Measurements from ENCODE around the gene FZD10.

The FZD10 gene

GRCh38 chr12:130155416-130156073 is 6.7 kb upstream of the FZD10 start:
- FAIRE-seq = no peak

DNA sequence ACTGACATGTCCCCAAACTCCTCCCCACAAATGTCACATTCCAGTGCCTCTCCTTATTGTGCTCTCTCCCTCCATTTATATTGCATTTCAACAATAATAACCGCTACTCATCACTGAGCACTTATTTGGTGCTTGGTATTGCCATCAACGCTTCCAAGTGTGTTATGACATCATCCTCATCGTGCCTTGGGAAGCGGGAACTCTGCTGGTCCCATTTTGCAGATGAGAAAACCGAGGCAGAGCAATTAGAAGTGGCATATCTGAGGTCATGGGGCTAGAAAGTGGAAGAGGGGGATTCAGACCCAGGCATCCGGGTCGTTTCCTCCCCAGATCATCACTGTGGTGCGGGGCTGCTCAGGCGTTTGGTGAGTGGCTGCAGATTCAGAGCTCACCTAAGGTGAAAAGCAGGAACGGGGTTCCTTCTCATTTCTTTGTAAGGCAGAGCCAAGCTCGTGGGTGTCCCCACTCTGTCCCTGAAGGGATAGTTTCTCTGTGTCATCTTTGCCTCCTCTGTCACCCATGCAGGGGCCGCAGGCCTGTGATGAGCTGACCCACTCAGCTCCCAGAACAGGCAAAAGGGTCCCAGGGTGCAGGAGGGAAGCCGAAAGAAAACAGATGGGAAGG is 5.5 kb upstream of the FZD10 start:
- FAIRE-seq = no peak

DNA sequence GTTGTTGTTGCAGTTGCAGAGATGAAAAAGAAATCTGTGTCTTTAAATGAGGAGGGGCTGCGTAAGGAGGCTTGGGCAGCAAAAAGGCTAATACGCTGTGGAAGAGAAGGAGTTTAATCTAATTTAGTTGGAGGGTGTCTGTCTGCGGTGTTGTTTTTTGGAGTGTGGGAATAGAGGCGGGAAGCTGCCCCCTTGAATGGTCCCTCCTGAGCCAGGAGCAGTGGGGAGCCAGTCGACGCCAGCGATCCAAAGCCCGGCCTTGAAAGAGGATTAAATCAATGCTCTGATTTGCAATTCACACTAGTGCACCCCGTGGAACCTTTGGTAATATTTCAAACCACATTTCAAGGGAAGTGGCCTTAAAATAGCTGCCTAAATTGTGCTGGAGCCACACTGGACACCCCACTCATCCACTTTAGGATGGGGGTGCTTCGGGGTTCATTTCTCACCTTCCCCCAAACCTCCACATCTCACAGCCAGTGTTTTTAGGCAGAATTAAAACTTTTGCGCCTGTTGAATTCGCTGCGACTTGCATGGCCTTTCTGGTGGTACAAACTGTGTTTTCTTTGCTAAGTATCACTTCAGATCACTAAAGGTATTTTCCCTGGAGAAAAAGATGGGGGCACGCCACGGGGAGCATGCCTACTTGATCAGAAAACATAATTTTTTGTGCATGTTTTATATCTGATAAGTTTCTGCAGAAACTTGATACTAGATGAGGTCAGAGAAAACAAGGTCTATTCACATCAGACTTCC is 4.1 kb upstream of the FZD10 start:
- FAIRE-seq = no peak

- no peak for FAIRE-seq
Measured at GRCh38 chr12:130158754-130159059, 3.6 kb upstream of the FZD10 start.

- FAIRE-seq = no peak
Measured at GRCh38 chr12:130160306-130160705, 2.0 kb upstream of the FZD10 start.

- no peak for FAIRE-seq
Measured at GRCh38 chr12:130160711-130161231, 1.5 kb upstream of the FZD10 start.

- FAIRE-seq = no peak
Measured at GRCh38 chr12:130161261-130162243, 712 bp upstream of the FZD10 start.

DNA sequence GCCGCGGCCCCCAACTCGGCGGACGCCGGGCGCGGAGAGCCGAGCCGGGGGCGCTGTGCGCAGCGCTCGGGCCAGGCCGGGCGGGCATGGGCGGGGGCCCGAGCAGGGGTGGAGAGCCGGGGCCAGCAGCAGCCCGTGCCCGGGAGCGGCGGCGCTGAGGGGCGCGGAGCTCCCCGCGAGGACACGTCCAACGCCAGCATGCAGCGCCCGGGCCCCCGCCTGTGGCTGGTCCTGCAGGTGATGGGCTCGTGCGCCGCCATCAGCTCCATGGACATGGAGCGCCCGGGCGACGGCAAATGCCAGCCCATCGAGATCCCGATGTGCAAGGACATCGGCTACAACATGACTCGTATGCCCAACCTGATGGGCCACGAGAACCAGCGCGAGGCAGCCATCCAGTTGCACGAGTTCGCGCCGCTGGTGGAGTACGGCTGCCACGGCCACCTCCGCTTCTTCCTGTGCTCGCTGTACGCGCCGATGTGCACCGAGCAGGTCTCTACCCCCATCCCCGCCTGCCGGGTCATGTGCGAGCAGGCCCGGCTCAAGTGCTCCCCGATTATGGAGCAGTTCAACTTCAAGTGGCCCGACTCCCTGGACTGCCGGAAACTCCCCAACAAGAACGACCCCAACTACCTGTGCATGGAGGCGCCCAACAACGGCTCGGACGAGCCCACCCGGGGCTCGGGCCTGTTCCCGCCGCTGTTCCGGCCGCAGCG is 639 bp downstream of the FZD10 start:
- no peak for FAIRE-seq

DNA sequence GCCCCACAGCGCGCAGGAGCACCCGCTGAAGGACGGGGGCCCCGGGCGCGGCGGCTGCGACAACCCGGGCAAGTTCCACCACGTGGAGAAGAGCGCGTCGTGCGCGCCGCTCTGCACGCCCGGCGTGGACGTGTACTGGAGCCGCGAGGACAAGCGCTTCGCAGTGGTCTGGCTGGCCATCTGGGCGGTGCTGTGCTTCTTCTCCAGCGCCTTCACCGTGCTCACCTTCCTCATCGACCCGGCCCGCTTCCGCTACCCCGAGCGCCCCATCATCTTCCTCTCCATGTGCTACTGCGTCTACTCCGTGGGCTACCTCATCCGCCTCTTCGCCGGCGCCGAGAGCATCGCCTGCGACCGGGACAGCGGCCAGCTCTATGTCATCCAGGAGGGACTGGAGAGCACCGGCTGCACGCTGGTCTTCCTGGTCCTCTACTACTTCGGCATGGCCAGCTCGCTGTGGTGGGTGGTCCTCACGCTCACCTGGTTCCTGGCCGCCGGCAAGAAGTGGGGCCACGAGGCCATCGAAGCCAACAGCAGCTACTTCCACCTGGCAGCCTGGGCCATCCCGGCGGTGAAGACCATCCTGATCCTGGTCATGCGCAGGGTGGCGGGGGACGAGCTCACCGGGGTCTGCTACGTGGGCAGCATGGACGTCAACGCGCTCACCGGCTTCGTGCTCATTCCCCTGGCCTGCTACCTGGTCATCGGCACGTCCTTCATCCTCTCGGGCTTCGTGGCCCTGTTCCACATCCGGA is 1.4 kb downstream of the FZD10 start:
- FAIRE-seq = no peak

- FAIRE-seq = no peak
Measured at GRCh38 chr12:130164216-130164542, 1.9 kb downstream of the FZD10 start.

DNA sequence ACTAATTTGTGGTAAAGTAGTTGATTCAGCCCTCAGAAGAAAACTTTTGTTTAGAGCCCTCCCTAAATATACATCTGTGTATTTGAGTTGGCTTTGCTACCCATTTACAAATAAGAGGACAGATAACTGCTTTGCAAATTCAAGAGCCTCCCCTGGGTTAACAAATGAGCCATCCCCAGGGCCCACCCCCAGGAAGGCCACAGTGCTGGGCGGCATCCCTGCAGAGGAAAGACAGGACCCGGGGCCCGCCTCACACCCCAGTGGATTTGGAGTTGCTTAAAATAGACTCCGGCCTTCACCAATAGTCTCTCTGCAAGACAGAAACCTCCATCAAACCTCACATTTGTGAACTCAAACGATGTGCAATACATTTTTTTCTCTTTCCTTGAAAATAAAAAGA is 2.7 kb downstream of the FZD10 start:
- FAIRE-seq = no peak

- no peak for FAIRE-seq
Measured at GRCh38 chr12:130166306-130166705, 4.0 kb downstream of the FZD10 start.

- FAIRE-seq = no peak
Measured at GRCh38 chr12:130167537-130167936, 5.3 kb downstream of the FZD10 start.

GRCh38 chr12:130169256-130169655 is 7.0 kb downstream of the FZD10 start:
- no peak for FAIRE-seq

DNA sequence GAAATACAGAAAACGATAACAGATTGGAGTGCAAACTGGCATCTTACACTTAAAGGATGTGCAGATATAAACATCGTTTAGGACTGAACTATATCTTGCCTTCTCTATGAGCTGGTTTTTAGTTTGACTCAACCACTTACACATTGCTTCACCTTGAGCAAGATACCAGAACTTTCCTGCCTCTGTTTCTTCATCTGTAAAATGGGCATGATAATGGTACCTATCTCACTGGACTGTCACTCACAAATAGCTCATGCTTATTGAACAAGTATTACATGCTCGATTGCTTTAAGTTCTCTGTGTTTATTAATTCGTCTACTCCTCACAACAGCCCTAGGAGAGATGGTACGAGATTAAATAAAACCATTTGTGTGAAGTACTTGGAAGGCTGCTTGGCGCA is 7.7 kb downstream of the FZD10 start:
- FAIRE-seq = no peak

GRCh38 chr12:130170611-130171010 is 8.3 kb downstream of the FZD10 start:
- no peak for FAIRE-seq

DNA sequence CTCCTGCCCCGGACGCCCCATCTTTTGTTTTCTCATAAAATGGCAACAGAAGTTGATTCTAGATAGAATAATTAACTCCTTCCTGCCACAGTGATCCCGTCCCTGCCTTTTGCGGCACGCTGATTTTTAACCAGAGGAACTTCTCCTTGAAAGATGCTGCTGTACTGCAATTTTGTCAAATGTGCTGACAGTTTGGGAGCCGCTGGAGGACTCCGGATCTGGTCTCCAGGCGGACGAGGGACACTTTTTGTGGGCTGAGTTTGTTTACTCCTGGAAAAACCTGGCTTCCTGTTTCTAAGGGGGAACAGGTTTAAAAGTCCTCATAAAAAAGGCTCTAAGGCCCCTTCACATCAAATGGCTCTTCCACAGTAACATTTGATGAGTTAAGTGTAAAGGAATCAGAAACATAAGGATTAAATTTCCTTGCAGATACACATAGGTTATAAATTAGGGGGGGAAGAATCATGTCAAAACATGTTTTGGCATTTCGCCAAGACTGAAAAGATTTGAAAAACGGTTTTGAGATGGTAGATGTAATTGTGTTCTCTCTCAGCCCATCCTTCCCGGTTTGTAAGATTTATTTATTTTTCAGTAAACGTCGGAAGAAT is 15.5 kb downstream of the FZD10 start:
- no peak for FAIRE-seq

DNA sequence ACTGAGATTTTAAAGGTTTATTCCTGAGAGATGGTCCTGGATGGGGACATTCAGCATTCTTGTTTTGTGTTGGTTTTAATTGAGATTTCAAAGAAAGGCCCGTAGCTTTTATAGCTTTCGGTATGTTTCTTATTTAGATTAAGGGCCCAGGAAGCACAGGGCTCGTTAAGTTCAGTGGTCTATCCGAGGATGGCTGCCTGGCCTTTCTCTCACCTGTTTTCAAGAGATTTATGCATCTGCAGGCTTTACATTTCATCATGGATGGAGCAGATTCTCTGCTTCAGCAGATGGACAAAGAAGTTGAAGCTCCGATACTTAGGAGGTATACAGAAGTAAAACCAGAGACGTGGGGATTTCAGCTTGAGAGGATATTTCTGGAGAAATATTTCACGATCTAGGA is 16.0 kb downstream of the FZD10 start:
- no peak for FAIRE-seq

DNA sequence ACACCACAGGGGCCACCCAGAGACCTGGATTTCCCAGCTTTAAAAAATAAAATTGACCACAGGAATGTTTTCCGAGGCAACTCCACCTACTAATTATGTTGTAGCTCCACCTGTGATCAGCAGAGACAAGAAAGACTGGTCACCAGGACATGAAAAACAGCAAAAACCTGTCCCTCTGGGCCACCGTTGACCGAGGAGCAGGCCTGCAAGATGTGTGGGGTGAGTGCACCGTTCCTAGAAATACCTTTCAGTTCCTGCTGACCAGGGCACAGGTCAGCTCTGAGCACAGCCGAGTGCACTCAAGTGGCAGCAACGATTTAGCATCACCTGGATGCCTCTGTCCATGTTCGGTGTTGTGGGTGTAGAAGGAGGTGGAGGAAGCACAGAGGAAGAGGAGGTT is 16.9 kb downstream of the FZD10 start:
- no peak for FAIRE-seq

DNA sequence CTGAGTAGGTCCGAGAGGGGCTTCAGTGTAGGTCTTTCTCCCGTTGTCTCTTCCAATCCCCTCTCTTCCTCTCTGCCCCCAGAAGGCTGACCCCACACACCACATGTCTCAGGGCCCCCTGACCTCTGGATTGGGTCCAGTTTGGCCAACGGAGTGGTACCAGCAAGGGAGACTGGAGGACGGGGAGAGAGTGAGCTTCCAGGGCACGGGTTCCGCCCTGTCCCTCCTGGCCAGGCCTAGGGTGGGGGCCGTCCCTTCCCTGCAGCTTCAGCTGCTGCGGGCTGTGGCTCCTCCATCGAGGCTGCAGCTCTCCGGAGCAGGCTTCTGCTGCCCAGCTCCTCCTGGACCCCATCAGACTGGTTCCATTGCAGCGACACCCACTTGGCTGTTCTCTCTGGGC is 17.4 kb downstream of the FZD10 start:
- FAIRE-seq = no peak

- no peak for FAIRE-seq
Measured at GRCh38 chr12:130181211-130181610, 18.9 kb downstream of the FZD10 start.
